GM21717 (cell line): ENCODE data around the gene POLR3B.

ENCODE experiments used
- ATAC-seq: cut with Tn5 transposase; IDR thresholded peaks from one replicate; pipeline ENCODE4 v1.9.1; 2021; ENCODE audit warnings: mild to moderate bottlenecking, moderate library complexity; ENCODE audit not compliant: unreplicated experiment

POLR3B gene

DNA sequence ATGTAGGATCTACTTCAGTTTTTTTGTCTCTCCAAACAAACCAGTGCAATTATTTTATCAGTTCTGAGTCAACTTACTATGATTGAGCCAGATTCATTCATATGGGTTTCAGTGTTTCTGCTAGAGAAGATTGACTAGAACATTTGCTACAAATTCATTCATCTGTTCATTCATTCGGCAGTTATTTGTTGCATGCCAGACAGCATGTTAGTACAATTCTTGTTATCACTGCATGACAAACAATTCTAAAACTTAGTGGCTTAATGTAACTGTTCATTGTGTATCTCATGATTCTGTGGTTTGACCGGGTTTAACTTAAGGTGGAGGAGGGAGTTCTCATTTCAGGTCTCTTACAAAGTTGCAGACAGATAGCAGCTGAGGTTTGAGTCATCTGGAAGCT is 52.3 kb downstream of the POLR3B start:
- ATAC-seq: no peak

DNA sequence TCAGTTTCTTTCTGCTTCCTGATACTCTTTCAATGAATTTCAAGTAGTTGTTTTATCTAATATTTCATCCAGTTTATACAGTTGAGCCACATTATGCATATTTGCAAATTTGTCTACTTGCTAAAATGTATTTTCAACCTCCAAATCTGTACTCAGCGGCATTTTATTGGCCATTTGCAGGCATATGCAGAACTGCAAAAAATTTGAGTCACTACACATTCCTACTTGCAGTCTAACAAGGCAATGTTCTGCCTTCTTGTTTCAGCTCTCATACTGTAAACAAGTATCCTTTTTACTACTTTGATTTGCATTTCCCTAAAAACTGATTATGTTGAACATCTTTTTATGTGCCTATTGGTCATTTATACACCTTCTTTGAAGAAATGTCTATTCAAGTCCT is 55.0 kb downstream of the POLR3B start:
- no peak for ATAC-seq

DNA sequence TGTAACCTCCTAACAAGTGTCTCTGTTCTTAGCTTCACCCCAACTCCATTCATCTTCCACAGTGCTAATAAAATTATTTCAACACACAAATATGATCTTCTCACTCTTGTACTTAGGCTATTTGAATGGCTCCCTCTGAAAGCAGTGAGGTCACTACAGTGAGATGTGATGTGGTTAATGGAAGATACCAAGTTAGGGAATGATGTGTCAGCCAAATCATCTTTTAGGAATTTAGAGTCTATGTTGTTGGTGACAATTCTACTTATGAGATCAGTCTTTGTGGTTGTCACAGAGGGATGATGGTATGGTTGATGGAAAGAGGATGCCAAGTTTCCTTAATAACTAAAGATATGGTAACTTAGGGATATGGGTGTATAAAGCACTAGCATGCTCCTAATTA is 57.6 kb downstream of the POLR3B start:
- no peak for ATAC-seq

DNA sequence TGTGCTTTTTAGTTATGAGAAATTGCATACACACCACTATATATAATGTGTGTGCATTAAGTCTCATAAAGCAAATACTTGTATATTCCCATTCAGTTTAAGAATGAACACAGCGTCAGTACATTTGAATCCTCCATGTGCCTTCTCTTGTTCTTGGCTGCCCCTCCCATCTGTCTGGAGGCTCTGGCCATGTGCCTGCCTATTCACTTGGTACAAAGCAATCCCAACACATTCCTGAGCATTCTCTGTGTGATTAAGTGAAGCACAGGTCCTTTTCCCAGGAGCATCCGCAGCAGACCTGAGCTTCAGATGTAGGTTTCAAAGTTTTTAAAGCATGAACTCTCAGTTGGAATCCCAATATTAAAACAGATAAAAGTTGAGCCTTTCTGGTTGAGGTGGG is 58.7 kb downstream of the POLR3B start:
- ATAC-seq: no peak

DNA sequence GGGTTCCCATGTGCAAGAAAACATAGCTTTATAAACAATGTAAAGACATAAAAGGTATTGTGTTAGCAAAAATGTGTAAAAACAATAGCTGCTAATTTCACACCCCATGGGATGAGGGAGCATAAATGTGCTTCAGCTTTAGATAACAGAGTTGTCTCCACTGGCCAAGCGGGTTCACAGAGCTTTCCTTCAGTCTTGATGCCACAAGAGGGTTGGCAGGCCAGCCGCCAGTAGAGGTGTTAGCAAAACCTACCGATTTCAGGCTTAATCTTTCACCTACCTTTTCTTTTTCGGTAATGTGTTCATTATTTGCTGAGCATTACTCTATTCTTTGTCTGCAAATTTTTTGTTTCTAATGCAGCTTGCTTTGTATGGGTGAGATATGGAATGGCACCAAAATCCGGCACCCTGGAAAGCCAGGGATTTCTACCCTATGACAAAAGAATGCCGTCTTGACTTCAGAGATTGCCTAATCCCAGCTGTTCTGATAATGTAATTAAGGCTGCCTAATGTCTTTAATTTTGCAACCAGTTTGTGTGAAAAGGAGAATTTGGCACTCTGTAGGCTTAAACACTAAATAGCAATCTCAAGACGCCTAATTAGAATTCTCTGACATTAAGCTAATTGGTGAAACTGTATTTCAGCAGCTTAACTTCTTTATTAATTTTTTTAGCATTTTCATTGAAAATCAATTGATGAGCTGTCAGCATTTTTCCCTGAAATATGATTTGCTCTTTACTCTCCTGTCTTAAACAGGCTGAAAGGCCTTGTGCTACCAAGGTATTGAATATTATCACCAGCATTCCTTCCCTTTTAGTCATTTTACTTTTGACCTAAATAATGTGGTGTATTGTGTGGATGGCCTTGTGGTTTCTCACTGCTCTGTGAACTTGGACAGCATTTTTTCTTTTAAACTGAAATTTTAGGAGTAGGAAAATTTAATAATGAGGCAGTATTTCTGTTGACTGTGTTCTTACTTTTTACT is 60.7 kb downstream of the POLR3B start:
- no peak for ATAC-seq

DNA sequence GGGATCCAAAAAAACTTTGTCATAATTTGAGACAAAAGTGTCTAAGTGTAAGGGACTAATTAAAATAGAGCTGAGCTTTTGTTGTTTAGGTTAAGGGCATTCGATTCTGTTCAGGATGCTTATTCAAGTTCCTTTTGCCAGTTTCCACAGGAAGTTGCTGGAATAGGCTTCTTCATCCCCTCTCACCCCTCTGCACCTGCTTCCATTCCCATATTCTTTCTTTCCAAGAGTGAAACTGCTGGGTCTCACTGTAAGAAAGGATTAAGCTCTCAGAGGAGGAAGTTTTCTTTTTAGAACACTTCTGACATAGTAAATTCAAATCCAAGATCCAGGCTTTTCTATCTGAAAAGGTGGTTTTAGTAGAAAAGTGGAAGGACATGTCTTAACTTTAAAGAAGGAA is 61.4 kb downstream of the POLR3B start:
- no peak for ATAC-seq

DNA sequence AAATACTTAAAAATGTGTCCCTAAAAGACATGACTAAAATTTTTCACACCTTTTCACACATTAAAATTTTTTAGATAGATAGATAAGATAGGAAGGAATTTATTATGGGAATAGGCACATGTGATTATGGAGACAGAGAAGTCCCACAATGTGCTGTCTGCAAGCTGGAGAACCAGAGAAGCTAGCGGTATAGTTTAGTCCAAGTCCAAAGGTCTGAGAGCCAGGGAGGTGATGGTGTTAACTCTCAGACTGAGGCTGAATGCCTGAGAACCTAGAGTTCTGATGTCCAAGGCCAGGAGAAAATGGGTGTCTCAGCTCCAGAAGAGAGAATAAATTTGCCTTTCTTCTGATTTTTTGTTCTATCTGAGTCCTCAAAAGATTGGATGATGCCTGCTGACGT is 65.7 kb downstream of the POLR3B start:
- ATAC-seq: no peak

DNA sequence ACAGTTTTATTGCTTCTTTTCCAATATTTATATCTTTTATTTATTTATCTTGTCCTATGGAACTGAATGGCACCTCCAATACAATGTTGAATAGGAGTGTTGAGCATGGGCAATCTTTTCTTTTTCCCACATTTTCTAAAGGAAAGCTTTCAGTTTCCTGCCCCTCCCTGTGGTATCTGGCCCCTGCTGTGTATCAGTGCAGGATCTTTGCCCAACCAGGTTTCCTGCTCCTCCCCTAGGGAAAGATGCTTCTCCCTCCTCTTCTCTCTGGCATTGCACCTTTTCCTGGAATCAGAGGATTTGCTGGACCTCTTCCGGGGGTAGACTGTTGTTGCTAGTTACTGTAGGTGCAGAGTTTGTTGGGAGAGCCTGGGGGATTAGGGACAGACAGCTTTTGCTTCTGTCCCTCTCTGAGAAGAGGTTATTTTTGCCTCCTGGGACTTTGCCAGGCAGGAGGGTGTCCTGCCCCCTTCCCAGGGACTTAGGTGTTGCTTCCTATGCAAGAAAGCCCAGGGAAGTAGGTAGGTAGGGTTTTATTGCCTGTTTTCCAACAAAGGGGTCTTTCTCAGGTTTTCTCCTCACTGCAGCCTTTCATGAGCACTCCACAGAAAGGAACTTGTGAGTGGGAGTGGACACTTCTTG is 67.6 kb downstream of the POLR3B start:
- ATAC-seq: no peak

DNA sequence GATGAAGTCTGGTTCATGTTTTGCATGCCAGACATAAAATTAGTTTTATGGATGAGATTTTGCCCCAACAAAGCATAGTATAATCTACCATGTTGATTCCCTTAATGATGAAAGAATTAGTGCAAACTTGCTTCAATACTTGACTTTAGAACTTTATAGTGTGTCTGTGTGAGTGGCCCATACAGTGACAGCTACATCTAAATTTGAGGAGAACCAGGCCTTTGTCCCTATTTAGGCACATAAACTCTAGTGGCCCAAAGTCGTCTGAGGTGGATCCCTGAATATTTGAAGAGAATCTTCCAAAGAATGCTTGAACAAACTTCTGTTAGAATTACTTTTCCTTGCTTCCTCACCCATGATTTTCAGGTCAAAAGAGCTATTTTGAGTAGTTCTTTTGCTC is 70.4 kb downstream of the POLR3B start:
- no peak for ATAC-seq

DNA sequence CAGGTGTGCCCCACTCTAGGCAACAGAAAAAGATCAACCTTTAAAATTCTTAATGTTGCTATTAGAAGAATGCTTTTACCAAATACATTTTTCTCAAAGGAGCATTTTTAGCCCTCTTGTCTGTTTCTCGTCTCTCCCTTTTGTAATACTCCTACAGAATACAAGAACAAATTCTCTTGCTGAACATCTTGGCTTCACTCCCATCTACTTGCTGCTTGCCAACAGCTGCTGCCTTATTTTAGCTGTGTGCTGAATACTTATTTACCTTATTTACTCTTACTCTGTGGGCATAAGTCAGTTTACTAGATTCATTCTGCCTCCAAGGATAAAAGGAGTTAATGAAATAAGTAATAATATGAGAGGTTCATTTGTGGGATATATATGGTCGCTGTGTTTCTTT is 70.8 kb downstream of the POLR3B start:
- ATAC-seq: no peak

DNA sequence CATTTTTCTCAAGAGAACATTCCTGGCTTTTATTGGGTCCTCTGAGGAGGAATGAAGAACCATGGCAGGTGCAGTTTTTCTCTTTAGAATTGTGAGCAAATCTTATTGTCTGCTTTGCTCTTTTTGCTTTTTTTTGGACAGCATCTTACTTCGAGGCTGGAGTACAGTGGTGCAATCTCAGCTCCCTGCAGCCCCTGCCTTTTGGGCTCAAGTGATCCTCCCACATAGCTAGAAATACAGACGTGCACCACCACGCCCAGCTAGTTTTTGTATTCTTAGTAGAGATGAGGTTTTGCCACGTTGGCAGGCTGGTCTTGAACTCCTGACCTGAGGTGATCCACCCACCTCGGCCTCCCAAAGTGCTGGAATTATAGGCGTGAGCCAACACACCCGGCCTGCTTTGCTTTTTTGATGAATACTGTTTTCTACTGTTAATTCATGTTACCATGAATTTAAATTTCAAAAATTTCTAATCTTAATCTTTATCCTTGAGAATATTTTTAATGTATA is 71.5 kb downstream of the POLR3B start:
- ATAC-seq: no peak

DNA sequence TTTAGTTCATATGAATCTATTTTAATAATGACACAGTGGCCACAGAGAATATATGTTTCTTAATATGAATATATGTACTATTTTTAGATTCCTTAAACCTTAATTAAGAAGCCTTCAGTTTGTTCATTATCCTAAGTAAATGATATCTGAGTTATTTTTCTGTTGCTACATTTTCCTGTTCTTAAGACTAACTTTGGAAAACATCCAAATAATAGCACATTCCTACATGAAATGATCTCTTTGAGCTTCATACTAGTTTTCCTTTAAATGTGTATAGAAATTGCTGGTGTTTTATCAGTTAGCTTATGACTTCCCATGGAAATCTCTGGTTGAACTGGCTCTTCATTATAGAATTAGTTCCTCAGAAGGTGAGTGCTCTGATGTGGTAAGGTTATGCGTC is 72.1 kb downstream of the POLR3B start:
- no peak for ATAC-seq

DNA sequence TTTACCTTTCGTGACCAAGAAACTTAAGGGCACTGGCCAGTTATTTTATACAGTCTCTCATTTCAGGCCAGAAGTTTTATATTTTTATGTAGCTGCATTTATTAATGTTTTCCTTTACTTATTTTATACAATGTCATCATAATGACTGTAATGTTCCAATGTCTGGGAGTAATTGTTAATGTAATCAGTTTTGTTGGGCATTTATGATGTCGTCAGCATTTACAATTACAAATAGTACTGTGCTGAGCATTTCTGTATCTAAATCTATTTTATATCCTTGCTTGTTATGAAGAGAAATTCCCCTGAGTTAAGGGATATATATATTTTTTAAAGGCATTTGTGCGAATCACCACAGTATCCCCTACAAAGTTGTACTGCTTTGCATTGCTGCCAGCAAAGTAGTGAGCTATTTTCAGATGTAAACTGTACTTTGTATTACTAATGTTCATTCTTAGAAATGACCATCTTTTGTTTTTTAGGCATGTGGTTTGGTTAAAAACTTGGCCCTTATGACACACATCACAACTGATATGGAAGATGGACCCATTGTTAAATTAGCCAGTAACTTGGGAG is 74.4 kb downstream of the POLR3B start:
- ATAC-seq: no peak

DNA sequence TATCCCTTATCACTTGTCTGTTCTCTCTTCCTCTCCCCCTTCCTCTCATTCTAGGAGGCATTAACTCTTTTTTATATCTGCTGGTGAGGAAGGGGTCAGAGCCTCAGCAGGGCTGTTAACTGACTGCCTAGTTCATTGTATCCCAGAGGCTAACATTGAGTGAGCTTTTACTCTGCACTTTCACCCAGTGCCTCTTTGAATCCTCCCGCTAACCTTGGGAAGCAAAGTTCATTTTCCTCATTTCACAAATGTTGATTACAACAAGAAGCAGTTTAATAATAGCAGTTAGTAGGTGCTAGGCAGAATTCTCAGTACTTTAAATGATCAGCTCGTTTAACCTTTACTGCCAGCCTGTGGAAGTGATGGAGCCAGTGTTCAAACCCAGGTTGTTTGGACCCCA is 75.5 kb downstream of the POLR3B start:
- ATAC-seq: no peak

DNA sequence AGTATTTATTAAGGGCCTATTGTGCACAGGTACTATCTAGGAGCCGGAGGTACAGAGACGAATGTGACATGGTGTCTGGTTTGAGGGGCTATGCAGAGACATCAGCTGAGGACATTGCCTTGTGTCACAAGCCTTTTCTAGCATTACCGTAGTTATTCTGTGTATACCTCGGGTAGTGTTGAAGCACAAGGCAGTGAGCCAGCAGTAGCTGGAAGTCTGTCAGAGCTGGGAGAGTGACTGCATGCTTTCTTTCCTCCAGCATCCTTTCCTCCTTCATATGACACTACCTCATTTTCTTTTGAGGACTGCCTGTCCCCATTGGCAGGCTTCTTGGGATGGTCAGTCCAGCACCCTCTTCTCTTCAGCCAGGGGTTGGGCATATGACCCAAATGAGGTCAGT is 77.0 kb downstream of the POLR3B start:
- ATAC-seq: no peak

DNA sequence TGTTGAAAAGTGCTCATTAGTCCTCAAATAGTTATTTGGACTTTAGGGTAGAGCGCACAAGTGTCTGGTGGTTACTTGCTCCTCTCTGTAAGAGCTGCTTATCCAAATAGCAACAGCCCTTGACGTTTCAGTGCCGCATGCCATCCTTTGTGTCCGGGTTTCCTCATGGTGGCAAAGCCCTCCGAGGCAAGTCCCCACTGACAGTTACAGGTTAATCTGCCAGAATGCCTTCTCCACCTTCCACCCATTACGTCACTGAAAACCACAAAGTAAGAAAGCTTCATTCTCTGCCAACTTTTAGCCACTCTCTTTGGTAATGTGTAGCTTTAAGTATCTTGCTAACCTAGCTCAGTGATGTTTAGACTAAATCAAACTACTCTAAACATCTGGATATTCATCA is 78.6 kb downstream of the POLR3B start:
- no peak for ATAC-seq

DNA sequence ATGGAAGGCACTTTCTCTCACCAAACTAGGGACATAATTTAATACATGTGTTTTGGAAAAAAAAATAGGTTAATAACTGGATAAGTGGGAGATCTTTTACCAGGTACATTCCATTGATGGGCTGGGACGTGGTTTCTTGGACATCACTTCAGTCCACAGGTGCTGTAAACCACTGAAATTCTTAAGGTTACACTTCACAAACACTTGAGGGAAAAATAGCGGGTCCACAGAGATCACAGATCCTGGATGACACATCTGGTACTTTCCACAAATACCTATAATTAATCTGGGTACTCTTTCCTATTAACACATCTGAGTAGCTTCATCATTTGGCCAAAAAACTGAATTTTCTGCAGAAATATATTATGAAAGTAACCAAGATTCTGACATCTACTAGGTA is 85.0 kb downstream of the POLR3B start:
- ATAC-seq: no peak

DNA sequence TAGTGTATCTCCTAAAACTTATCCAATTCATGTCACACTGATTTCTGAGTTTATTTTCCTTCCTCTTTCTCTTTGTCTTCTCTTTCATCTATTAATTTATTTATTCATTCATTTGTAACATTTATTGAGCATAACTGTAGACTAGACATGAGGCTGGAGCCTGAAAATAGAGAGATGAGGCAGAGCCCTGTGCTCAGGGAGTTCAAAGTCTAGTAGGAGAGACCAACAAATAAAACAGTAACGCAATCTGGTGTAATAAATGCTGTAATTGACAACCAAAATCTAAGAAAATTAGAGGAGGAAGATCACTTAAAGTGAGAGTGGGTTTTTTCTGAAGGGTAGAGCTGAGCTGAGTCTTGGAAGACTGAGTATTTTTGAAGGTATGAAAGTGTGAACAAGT is 87.5 kb downstream of the POLR3B start:
- no peak for ATAC-seq

DNA sequence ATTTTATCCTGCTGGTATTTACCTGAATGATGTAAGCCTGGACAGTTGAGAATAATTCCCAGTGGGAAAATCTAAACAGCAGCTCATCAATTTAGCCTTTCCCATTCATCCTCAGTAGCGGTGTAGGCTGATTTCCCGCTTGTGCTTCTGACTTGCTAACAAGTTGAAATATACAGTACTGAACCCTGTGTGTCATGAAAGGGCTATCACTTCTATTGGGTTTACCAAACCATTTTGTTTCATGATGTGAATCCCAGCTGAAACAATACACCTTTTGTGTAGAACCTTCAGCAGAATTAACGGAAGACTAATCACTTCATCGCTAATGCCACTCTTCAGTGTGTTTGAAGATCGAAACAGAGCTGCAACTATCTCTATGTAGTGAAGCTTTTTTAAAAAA is 88.4 kb downstream of the POLR3B start:
- ATAC-seq: no peak

DNA sequence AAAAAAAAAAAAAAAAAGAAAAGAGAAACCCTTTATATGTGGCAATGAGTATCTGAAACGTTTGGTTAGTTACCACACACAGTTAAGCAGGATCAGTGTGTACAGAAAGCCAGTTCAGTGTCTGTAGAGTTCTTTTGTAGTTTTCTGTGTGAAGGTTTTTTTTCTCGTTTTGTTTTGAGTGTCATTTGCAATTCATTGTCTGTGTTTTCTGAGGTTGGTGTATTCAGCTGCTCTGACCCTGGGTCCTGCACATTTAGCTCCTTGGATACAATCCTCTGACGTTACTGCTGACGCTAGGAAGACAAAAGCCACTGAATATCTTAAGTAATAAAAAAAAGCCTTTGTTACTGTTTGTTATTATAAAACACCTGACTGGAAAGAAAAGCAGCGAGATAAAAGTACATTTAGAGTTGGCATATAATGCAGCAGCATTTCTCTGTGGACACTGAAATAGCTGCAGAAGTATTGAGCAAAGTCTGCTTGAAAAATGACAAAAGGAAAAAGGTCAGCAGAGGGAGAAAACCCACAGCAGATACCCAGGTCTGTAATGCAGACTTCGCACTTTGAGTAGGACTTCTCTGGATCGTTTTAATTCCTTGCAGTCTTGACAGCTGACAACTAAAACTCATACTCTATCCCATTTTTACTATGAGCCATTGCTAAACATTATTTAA is 89.0 kb downstream of the POLR3B start:
- ATAC-seq: no peak

DNA sequence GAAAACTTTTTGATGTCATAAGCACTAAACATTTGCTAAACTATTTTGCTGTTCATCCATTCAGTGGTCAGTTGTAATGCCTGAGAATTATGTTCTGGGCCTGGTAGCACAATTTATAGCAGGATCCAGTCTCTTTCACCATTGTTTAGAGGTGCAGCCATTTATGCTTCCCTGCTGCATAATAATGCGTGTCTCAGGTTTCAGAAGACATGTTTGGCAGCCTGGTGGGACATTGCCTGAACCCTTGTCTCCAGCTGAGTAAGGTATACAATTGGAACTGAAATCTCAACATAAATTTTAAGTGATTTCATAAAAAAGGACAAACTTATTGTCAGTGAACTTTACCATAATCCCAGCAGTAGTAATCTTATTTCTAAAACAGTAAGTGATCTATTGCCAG is 94.8 kb downstream of the POLR3B start:
- no peak for ATAC-seq
